Measurements from ENCODE around the gene CDC42BPG.
"Not testable (repeated sequence)": the region's sequence is repeated elsewhere in the genome, so short reads cannot be mapped to it uniquely, and the experiment has no call there.

The CDC42BPG gene

GRCh38 chr11:64849598-64850356, 5.3 kb upstream of the CDC42BPG start:
- in situ Hi-C loops (cut with MboI; ENCODE audit: low sequenced_read_pairs), result no loop called here

- in situ Hi-C loops (cut with MboI; ENCODE audit: low sequenced_read_pairs), result no loop called here
Measured at GRCh38 chr11:64848826-64849597, 4.6 kb upstream of the CDC42BPG start.

GRCh38 chr11:64848214-64848825, 3.9 kb upstream of the CDC42BPG start:
- in situ Hi-C loops (cut with MboI; ENCODE audit: low sequenced_read_pairs), result no loop called here

- in situ Hi-C loops (cut with MboI; ENCODE audit: low sequenced_read_pairs), result no loop called here
Measured at GRCh38 chr11:64846998-64847666, 2.7 kb upstream of the CDC42BPG start.

- in situ Hi-C loops (cut with MboI; ENCODE audit: low sequenced_read_pairs), result not testable (repeated sequence)
Measured at GRCh38 chr11:64845776-64846129, 1.3 kb upstream of the CDC42BPG start.

- in situ Hi-C loops (cut with MboI; ENCODE audit: low sequenced_read_pairs), result no loop called here
Measured at GRCh38 chr11:64845129-64845775, 799 bp upstream of the CDC42BPG start.

GRCh38 chr11:64843686-64844329, 645 bp downstream of the CDC42BPG start:
- in situ Hi-C loops (cut with MboI; ENCODE audit: low sequenced_read_pairs), result no loop called here

GRCh38 chr11:64842851-64843685, 1.4 kb downstream of the CDC42BPG start:
- in situ Hi-C loops (cut with MboI; ENCODE audit: low sequenced_read_pairs), result no loop called here

- in situ Hi-C loops (cut with MboI; ENCODE audit: low sequenced_read_pairs), result no loop called here
Measured at GRCh38 chr11:64842366-64842759, 2.1 kb downstream of the CDC42BPG start.

GRCh38 chr11:64841592-64842365, 2.7 kb downstream of the CDC42BPG start:
- in situ Hi-C loops (cut with MboI; ENCODE audit: low sequenced_read_pairs), result no loop called here

- in situ Hi-C loops (cut with MboI; ENCODE audit: low sequenced_read_pairs), result no loop called here
Measured at GRCh38 chr11:64839887-64840782, 4.3 kb downstream of the CDC42BPG start.

GRCh38 chr11:64839335-64839734, 5.1 kb downstream of the CDC42BPG start:
- in situ Hi-C loops (cut with MboI; ENCODE audit: low sequenced_read_pairs), result no loop called here

GRCh38 chr11:64838600-64839334, 5.7 kb downstream of the CDC42BPG start:
- in situ Hi-C loops (cut with MboI; ENCODE audit: low sequenced_read_pairs), result no loop called here

- in situ Hi-C loops (cut with MboI; ENCODE audit: low sequenced_read_pairs), result no loop called here
Measured at GRCh38 chr11:64837887-64838351, 6.5 kb downstream of the CDC42BPG start.

GRCh38 chr11:64836448-64837072, 7.9 kb downstream of the CDC42BPG start:
- in situ Hi-C loops (cut with MboI; ENCODE audit: low sequenced_read_pairs), result no loop called here

GRCh38 chr11:64835616-64836447, 8.6 kb downstream of the CDC42BPG start:
- in situ Hi-C loops (cut with MboI; ENCODE audit: low sequenced_read_pairs), result no loop called here

Data from hTERT RPE-1 (cell line).